ENCODE results near the gene HSPA14. TPM values are rescaled to one million over a fixed set of nuclear protein-coding genes. Genes with fewer than 3 reads are reported as not detected.
"Not testable (repeated sequence)": the region's sequence is repeated elsewhere in the genome, so short reads cannot be mapped to it uniquely, and the experiment has no call there.

The HSPA14 gene
- total RNA-seq, 4 donors from 2014 or later = 3.6 to 9.2 (median 5.9) TPM

DNA sequence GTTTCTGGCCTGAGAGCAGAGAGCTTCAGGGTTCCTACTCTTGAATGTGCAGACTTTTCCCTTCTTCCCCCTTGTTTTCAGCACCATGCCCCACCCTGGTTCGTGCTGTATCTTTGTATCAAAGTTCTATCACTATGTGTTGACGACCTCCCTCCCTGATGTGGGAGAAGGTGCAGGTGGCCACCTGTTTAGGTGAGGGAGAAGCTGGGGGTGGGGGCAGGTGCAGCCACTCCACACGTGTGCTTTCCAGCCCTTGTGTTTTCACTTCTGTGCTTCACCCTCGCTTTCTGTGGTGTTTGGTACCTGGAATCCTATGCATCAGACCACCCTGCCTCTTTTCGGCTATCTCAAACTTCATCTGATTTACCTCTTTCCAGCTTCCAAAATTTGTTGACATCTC, 20.9 kb downstream of the HSPA14 start:
- 87 to 89% methylated on average over 5 of the region's 5 CpGs for WGBS, 2 donors
- TF ChIP-seq CTCF (IDR thresholded peaks at IDR 0.05) (no peak), POLR2A (IDR thresholded peaks at IDR 0.05) (no peak)
- no peak overlapping the region for H3K4me3 ChIP-seq (ENCODE audit: low read depth, poor library complexity, severe bottlenecking)
- DNase-seq (ENCODE audit: low spot score in 2 of 2) = no peak
- intact Hi-C loops (cut with DNase I; ENCODE audit: low total_unique reads) = no loop called here

GRCh38 chr10:14859775-14860174, 21.7 kb downstream of the HSPA14 start:
- H3K4me3 ChIP-seq (ENCODE audit: low read depth, poor library complexity, severe bottlenecking) = no peak overlapping the region
- DNase-seq (ENCODE audit: low spot score in 2 of 2) = no peak
- intact Hi-C loops (cut with DNase I; ENCODE audit: low total_unique reads) = no loop called here
- TF ChIP-seq POLR2A (IDR thresholded peaks at IDR 0.05) (no peak), CTCF (IDR thresholded peaks at IDR 0.05) (no peak)

DNA sequence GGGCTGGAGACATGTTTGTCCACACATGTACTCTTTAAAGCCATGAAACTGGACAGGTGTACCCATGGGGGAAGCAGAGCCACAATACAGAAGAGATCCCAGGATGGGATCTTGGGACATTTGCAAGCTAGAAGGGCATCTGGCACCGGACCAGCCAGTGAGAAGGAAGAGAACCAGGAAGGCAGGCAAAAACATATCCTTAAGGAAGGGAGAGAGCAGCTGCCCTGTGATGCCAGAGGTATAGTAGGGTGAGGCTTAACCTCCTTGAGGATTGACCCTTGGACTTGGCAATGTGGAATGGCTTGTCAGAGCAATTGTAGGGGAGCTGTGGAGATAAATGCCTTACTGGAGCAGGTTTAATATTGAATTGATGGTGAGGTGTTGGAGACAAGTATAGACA, 22.7 kb downstream of the HSPA14 start:
- no peak for TF ChIP-seq CTCF (IDR thresholded peaks at IDR 0.05)
- TF ChIP-seq POLR2A (IDR thresholded peaks at IDR 0.05) = no peak
- 81 to 95% methylated on average over 1 of the region's 1 CpG for WGBS, 2 donors
- no peak for DNase-seq (ENCODE audit: low spot score in 2 of 2)
- no peak overlapping the region for H3K4me3 ChIP-seq (ENCODE audit: low read depth, poor library complexity, severe bottlenecking)
- intact Hi-C loops (cut with DNase I; ENCODE audit: low total_unique reads) = no loop called here

DNA sequence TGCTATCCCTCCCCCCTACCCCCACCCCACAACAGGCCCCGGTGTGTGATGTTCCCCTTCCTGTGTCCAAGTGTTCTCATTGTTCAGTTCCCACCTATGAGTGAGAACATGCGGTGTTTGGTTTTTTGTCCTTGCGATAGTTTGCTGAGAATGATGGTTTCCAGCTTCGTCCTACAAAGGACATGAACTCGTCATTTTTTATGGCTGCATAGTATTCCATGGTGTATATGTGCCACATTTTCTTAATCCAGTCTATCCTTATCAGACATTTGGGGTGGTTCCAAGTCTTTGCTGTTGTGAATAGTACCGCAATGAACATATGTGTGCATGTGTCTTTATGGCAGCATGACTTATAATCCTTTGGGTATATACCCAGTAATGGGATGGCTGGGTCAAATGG, 26.4 kb downstream of the HSPA14 start:
- DNase-seq (ENCODE audit: low spot score in 2 of 2); H3K4me3 ChIP-seq (ENCODE audit: low read depth, poor library complexity, severe bottlenecking); intact Hi-C loops (cut with DNase I; ENCODE audit: low total_unique reads): not testable (repeated sequence)
- WGBS, 2 donors = 97% methylated on average over 6 of the region's 6 CpGs

- DNase-seq (ENCODE audit: low spot score in 2 of 2) = not testable (repeated sequence)
These were observed 26.8 kb downstream of the HSPA14 start for GRCh38 chr10:14864871-14865270.

GRCh38 chr10:14873090-14873760, 35.1 kb downstream of the HSPA14 start:
- WGBS, 2 donors = 65 to 75% methylated on average over 2 of the region's 2 CpGs
- DNase-seq (ENCODE audit: low spot score in 2 of 2) = no peak
- TF ChIP-seq POLR2A (IDR thresholded peaks at IDR 0.05) (no peak), CTCF (IDR thresholded peaks at IDR 0.05) (no peak)
- intact Hi-C loops (cut with DNase I; ENCODE audit: low total_unique reads) = loop anchor here (10.0 kb wide), 1 partner anchor 222 kb away; the partner anchor contains the start of gene RPP38
- H3K4me3 ChIP-seq (ENCODE audit: low read depth, poor library complexity, severe bottlenecking) = no peak overlapping the region

More at GRCh38 chr10:14864871-14865270, 26.8 kb downstream of the HSPA14 start:
- H3K4me3 ChIP-seq (ENCODE audit: low read depth, poor library complexity, severe bottlenecking); intact Hi-C loops (cut with DNase I; ENCODE audit: low total_unique reads): not testable (repeated sequence)
- 92 to 100% methylated on average over 3 of the region's 3 CpGs for WGBS, 2 donors

DNA sequence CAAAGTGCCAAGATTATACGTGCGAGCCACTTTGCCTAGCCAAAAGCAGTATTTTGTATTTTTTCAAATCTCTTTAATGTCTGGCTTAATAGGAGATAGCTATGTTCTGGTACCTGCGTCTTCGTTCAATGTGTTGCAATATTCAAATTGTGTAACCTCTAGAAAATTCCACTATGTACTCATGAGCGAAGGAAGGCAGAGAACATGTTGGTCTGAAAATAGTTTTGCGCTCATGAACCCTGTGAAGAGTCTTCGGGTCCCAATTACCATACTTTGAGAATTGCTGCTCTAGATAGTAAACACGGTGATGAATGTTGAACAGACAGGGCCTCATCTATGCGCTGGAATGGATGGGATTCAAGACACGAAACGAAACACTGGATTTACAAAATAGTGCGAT, 37.8 kb downstream of the HSPA14 start:
- TF ChIP-seq CTCF (IDR thresholded peaks at IDR 0.05) (no peak), POLR2A (IDR thresholded peaks at IDR 0.05) (no peak)
- no peak for DNase-seq (ENCODE audit: low spot score in 2 of 2)
- 90% methylated on average over 12 of the region's 12 CpGs for WGBS, 2 donors
- no peak overlapping the region for H3K4me3 ChIP-seq (ENCODE audit: low read depth, poor library complexity, severe bottlenecking)
- intact Hi-C loops (cut with DNase I; ENCODE audit: low total_unique reads) = loop anchor here (10.0 kb wide), 1 partner anchor 219 kb away; the partner anchor contains the start of gene RPP38
